NCI-H526 treated with DMSO at 0.1 percent for 48 hours (cell line): ENCODE data around the gene MAML1.

Source experiments
- DNase-seq: peaks from one replicate; lab custom pipeline; 2025; lab: John Stamatoyannopoulos, UW

The MAML1 gene

GRCh38 chr5:179794575-179794974 is 62.0 kb downstream of the MAML1 start:
- no peak for DNase-seq

GRCh38 chr5:179795049-179795862 is 62.6 kb downstream of the MAML1 start:
- DNase-seq = peak; percentile 13

- DNase-seq = peak; percentile 60
These were observed 63.5 kb downstream of the MAML1 start for GRCh38 chr5:179795863-179796833.

- DNase-seq = no peak
These were observed 64.4 kb downstream of the MAML1 start for GRCh38 chr5:179796877-179797608.

GRCh38 chr5:179797741-179798140 is 65.1 kb downstream of the MAML1 start:
- DNase-seq = no peak

GRCh38 chr5:179798144-179798770 is 65.6 kb downstream of the MAML1 start:
- no peak for DNase-seq

- no peak for DNase-seq
These were observed 66.4 kb downstream of the MAML1 start for GRCh38 chr5:179798771-179799643.

- DNase-seq = no peak
These were observed 67.0 kb downstream of the MAML1 start for GRCh38 chr5:179799644-179799973.

- DNase-seq = no peak
These were observed 67.6 kb downstream of the MAML1 start for GRCh38 chr5:179800071-179800695.

GRCh38 chr5:179800696-179801201 is 68.1 kb downstream of the MAML1 start:
- DNase-seq = no peak

- peak; percentile 24 for DNase-seq
These were observed 68.9 kb downstream of the MAML1 start for GRCh38 chr5:179801304-179802206.

GRCh38 chr5:179802207-179802883 is 69.7 kb downstream of the MAML1 start:
- no peak for DNase-seq

GRCh38 chr5:179802950-179803562 is 70.4 kb downstream of the MAML1 start:
- DNase-seq = peak; percentile 47

GRCh38 chr5:179803651-179804554 is 71.3 kb downstream of the MAML1 start:
- DNase-seq = no peak

- no peak for DNase-seq
These were observed 71.9 kb downstream of the MAML1 start for GRCh38 chr5:179804555-179804947.

GRCh38 chr5:179805070-179805528 is 72.5 kb downstream of the MAML1 start:
- no peak for DNase-seq
